ENCODE data around the gene SULT1A1.
A peak's percentile ranks its signal among the peaks of the same experiment; 100 is the strongest.
"Not testable (repeated sequence)": the region's sequence is repeated elsewhere in the genome, so short reads cannot be mapped to it uniquely, and the experiment has no call there.

SULT1A1 gene

DNA sequence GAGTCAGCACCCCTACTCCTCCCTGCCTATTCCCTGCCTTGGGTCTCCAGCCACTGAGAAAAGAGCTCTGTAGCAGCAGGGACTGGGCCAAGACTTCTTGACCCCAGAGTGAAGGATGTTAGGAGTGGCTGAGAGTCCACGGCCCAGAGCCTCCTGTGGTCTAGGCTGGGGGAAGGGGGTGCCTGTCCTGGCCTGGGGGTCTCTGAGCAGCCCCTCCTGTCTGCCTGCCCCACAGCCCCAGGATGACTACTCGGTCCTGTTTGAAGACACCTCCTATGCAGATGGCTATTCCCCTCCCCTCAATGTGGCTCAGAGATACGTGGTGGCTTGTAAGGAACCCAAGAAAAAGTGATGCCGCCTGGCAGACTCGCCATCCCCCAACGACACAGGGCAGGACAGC is 18.5 kb downstream of the SULT1A1 start:
- DNase-seq (ENCODE audit: low read depth) = no peak

DNA sequence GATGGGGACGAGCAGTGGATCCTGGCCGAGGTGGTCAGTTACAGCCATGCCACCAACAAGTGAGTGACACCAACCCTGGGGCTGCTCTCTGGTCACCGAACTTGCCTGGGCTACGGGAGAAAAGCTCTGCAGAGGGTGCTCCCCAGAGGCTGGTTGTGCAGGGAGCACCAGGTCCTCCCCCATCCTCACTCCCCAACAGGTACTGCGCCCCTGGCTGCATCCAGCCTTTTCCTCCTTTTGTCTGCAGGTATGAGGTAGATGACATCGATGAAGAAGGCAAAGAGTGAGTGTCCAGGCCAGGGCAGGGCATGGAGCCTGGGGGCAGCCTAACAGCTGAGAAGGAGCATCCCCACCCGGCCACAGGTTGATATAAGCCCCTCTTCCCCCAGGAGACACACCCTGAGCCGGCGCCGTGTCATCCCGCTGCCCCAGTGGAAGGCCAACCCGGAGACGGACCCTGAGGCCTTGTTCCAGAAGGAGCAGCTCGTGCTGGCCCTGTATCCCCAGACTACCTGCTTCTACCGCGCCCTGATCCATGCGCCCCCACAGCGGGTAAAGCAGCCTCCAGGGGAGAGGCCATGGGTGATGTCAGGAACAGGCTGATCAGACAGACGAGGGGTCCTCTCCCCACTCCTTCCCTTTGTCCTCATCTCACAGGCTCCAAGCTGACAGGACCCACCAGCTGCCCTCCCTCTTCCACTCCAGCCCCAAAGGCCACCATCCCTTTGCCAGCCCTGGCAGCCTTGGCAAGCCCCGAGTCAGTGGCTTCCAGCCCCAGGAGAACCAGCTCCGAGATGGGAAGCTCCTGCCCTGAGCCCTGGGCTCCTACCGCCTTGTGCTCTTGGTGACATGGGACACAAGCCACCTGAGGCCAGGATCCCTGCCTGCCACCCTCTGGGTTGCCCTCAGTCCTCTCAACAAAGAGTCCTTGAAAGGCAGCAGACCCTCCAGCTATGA is 19.2 kb downstream of the SULT1A1 start:
- no peak for DNase-seq (ENCODE audit: low read depth)

DNA sequence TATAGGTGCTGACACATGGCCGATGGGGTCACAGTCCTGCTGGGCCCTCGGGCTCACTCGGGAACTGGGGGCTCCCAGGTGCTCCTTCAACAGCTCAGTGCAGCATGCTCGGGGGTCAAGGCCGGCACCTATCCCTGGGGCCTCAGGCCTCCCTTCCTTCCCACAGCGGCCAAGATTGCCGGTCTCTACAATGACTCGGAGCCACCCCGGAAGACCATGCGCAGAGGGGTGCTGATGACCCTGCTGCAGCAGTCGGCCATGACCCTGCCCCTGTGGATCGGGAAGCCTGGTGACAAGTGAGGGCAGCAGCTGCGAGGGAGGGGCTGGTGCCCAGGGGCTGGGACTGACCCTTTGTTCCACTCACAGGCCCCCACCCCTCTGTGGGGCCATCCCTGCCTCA is 19.9 kb downstream of the SULT1A1 start:
- DNase-seq (ENCODE audit: low read depth) = no peak

DNA sequence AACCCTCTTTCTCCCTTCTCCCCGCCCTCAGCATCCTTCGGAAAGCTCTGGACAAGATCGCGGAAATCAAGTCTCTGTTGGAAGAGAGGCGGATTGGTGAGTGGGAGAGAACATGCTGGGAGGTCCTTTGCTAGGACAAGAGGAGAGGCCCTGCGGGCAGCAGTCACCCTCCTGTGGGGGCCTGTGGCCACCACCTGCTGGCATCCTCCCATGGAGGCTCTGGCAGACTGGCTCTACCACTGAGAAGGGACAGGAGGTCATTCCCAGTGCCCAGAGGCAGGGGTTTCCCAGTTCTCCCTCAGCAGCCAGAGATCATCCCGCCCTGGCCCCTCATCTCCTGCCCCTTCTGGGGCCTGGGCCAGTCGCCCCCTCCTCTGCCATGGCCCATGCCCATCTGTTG is 20.8 kb downstream of the SULT1A1 start:
- no peak for DNase-seq (ENCODE audit: low read depth)

DNA sequence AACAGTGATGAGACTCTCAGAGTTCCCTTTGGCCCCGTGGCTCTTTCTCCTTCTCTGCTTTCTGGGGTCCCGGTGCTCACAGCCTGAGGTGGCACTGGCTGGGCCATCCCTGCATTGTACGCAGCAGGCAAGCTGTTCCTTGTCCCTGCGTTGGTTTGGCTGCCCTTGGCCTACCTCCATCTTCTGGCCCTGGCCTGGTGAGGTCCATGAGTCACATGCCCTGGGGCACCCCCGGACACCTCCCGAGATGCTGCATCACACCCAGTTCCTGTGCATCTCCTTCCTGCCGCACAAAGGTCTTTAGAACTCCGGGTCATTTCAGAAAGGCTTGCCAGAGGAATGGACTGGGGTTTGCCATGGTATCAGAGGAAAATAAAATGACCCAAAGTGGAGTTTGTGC is 22.5 kb downstream of the SULT1A1 start:
- no peak for DNase-seq (ENCODE audit: low read depth)

DNA sequence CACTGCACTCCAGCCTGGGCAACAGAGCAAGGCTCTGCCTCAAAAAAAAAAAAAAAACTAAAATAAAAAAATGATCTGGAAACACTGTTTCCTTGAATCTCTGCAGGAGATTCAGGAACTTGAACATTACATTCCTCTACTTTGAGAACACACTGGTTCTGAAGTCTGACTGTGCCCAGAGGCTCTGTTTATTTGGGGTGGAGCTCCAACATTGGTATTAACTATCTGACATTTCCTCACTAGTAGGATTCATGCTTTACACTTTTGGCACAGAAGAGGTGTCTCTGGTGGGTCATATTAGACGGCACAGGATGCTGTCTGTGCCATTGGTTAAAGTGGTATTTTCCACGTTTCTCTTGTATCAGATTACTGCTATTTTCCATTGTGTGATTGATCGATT is 23.4 kb downstream of the SULT1A1 start:
- DNase-seq (ENCODE audit: low read depth) = no peak

DNA sequence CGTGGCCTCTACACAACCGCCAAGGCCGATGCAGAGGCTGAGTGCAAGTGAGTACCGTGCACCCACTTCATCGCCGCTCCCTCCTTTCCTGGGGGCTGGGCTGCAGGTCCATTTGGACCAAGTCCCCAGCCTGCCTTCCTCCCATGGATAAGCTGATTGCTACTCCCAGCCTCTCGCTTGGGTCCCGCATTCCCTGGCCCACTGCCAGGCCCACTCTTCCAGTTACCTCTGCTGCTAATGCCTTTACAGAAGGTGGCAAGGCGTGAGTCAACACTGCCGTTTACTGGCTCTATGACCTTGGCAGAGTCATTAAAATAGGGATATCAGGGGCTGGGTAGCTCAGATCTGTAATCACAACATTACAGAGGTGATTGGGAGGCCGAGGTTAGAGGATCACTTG is 24.2 kb downstream of the SULT1A1 start:
- no peak for DNase-seq (ENCODE audit: low read depth)

DNA sequence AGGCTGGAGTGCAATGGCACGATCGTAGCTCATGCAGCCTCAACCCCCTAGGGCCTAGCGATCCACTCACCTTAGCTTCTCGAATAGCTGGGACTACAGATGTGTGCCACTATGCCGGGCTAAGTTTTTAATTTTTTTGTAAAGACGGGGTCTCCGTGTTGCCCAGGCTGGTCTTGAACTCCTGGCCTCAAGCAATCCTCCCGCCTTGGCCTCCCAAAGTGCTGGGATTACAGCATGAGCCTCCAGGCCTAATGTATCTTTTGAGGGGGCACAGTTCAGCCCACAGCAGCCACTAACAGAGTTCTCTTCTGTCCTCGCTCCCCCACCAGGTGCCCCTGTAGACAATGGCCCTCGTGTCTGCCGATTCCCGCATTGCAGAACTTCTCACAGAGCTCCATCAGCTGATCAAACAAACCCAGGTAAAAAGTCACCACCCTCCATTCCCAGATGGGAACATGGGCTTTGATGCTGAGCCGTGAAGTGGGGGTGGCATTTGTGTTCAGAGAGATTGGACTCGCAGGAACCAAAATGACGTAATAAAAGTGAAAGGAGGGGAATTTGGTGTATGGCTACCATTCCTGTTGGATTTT is 29.0 kb downstream of the SULT1A1 start:
- no peak for DNase-seq (ENCODE audit: low read depth)

DNA sequence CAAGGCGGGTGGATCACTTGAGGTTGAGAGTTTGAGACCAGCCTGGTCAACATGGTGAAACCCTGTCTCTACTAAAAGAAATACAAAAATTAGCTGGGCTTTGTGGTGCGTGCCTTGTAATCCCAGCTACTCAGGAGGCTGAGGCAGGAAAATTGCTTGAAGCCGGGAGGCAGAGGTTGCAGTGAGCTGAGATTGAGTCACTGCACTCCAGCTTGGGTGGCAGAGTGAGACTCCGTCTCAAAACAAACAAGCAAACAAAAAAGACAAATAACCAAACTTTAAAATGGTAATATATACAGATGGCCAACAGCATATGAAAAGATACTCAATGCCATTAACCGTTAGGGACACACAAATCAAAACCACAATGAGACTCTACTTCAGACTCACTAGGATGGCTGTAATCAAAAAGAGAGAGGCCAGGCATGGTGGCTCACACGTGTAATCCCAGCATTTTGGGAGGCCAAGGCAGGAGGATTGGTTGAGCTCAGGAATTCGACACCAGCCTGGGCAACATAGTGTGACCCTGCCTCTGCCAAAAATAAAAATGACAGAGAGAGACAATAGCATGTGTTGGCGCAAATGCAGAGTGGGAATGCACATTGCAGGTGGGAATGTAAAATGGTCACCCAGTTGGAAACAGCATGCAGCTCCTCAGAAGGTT is 34.3 kb downstream of the SULT1A1 start:
- DNase-seq (ENCODE audit: low read depth) = no peak

DNA sequence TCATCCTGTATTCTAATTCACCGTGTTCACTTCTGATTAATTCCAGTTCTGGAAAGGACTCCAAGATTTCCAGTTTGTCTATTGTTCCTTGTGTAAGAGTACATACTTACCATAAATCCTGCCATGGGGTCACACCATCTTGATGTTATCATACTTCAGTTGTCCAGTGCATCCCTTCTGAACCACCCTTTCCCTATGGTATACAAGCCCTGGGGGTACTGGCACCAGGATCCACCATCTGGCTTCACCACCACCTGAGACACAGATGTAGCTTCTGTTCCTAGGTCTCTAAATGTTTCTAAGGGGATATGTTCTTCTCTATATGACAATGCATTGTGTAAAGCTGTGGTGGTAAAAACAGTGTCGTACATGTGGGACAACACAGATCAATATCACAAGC is 34.9 kb downstream of the SULT1A1 start:
- DNase-seq (ENCODE audit: low read depth) = no peak

DNA sequence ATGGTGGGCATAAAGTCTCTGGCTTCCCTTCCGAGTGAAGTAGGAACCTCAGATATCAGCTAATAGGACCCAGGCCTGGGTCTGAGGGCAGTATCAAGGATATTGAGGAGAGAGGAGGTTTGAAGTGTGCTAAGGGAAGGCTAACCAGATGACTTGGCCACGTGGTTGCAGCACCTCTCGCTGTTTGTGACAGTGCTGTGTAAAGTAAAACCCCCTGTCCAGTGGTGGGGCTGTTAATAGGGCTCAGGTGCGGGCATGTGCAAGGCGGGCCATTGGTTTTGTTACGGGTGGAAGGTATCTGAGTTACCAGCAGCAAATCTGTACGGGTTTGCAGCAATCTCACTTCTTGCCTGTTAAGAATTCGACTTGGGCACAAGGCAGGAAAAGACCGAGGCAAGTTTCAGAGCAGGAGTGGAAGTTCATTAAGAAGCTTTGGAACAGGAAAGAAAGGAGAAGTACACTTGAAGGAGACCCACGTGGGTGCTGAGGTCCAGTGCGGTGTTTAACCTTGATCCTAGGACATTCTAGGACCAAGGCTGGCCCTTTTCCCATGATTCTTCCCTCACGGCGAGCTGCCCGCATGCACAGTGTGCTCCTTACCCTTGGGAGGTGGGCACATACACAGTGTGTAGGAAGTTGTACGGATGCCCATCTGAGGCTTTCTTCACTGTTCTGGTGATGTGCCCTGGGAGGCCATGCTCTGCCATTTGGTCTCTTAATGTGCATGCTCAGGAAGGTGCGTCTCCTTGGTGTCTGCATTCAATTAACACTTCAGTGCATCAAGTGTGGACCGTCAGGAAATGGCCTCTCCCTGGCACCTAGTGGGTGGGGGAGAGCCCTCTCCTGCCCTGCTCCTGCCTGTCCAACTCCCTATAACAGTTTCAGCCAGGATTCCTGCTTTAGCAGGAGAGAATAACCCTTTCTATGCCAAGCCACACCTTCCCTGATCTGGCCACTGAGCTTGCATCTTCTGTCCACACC is 35.8 kb downstream of the SULT1A1 start:
- no peak for DNase-seq (ENCODE audit: low read depth)

DNA sequence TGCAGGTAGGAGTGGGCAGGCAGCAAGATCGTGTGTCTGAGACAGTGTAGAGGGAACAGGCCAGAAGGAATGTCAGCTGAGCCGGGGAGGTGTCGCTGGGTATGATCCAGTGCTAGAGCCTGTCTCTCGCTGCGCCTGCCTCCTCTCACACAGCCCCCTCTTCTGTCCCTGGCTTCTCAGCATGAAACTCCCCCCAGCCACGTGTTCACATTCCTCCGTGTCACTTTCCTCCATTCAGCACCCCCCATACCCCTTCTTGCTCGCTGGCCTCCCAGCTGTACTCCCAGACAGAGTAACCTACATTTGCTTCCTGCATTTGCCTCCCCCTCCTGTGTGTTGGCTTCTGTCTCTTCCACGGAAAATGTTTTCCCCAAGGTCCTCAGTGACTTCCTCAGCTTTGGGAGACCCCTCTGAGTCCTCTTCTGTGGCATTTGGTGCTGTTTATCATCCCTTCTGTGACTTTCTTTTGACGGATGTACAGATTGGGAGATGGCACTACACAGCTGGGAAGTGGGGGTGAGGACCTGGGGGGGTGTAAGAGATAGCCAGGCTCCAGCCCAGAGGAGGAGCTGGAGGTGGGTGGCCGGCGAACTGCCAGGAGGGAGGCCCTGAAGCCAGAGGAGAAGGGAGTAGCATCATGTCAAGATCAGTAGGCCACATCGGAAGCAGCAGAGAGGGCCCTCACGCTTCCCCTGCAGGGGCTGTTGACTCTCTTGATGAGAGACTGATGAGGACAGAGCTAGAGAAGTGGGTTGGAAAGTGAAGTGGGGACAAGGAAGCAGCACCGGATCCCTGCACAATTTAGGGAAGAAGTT is 36.9 kb downstream of the SULT1A1 start:
- peak; percentile 30 for DNase-seq (ENCODE audit: low read depth)

DNA sequence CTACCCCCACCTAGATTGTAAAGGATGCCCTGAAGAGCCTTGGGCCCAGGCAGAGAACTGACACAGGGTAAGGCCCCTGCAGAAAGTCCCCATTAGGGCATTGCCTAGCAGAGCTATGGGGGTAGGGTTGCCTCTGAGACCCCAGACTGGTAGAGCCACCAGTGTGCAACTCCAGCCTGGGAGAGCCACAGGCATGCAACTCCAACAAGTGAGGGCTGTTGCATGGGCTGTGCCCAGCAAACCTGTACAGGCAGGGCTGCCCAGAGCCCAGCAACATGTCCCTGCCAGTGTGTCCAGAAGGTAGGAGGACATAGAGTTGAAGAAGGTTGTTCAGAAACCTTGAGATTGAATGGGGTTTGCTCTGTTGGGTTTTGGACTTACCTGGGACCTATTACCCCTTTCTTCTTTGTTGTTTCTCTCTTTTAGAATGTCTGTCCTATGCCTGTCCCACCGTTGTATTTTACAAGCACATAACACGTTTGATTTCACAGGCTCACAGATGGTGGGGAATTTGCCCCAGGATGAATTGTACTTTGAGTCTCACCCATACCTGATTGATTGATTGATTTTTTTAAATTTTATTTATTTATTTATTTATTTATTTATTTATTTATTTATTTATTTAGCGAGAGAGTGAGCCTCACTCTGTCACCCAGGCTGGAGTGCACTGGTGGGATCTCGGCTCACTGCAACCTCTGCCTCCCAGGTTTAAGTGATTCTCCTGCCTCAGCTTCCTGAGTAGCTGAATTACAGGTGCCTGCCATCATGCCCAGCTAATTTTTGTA is 39.7 kb downstream of the SULT1A1 start:
- DNase-seq (ENCODE audit: low read depth) = no peak

DNA sequence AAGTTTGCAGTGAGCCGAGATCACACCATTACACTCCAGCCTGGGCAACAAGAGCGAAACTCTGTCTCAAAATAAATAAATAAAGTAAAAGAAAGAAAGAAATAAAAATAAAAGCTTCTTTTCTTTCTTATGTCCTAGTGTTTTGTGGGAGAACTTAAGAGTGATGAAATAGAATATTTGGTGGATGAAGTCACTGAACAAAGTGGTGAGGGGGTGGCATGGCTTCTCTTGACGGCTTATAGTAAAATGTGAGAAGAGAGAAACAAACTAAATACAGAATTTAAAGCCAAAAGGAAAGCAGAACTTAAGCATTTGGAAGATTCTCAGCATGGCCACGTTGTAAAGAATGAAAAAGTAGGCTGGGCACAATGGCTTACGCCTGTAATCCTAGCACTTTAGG is 40.8 kb downstream of the SULT1A1 start:
- peak; percentile 85 for DNase-seq (ENCODE audit: low read depth)

DNA sequence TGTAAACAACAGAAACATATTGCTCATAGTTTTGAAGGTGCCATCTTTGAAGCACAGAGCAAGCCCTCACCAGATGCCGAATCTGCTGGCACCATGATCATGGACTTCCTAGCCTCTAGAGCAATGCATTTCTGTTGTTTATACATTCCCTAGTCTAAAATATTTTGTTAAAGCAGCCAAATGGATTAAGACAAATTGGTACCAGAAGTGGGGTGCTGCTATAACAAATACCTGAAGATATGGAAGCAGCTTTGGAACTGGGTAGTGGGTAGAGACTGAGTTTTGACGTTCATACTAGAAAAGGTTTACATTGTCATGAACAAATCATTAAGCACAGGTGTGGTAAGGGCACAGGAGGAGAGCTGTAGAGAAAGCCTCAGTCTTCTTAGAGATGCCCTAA is 42.6 kb downstream of the SULT1A1 start:
- DNase-seq (ENCODE audit: low read depth) = no peak

DNA sequence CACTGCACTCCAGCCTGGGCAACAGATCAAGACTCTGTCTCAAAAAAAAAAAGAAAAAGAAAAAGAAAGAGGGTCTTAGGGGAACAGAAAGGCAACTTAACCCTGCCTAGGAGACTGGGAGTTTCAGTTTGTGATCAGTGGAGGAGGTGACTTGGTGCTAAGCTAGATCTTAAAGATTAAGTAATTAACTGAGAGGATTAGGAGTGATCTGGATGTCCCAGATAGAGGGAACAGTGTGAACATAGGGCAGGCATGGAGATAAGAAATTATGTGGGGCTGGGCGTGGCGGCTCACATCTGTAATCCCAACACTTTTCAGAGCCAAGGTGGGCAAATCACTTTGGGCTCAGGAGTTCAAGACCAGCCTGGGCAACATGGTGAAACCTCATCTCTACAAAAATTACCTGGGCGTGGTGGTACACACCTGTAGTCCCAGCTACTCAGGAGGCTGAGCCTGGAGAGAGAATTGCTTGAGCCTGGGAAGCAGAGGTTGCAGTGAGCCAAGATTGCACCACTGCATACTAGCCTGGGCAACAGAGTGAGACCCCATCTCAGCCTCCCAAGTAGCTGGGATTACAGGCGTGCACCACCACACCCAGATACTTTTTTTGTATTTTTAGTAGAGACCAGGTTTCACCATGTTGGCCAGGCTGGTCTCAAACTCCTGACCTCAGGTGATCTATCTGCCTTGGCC is 43.5 kb downstream of the SULT1A1 start:
- not testable (repeated sequence) for DNase-seq (ENCODE audit: low read depth)

DNA sequence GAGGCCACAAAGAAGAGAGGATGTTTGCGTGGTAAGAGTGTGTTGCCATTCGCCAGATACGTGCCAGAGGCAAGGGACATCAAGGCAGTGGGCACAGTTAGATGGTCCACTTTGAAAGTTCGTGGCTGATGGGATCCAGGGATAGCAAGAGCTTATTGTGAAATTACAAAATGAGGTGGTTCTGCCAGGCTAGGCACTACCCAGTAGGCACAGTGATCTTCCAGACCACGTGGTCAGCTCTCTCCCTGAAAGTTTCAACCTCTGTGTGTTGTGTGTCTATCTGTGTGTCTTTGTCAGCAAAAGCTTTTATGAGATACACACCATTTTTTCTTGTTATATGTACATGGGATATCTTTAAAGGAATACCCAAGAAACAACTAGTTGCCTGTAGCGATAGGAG is 46.6 kb downstream of the SULT1A1 start:
- DNase-seq (ENCODE audit: low read depth) = no peak

DNA sequence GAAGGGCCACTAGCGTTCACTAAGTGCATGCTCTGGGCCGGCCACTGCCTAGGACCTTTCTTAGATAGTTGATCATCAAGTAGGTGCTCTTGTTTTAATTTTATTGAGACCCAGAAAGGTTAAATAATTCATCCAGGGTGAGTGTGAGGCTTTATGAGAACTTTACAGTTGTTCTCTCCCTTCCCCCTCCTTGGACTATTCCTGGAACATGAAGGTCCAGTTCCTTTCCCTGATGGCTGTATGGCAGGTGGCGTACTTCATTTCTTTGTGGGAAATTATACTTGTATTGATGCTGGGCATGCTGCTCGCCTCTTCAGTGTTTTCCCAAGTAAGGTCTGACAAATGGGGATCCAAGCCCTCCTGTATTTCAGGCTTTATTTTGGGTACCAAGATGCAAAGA is 47.6 kb downstream of the SULT1A1 start:
- no peak for DNase-seq (ENCODE audit: low read depth)

DNA sequence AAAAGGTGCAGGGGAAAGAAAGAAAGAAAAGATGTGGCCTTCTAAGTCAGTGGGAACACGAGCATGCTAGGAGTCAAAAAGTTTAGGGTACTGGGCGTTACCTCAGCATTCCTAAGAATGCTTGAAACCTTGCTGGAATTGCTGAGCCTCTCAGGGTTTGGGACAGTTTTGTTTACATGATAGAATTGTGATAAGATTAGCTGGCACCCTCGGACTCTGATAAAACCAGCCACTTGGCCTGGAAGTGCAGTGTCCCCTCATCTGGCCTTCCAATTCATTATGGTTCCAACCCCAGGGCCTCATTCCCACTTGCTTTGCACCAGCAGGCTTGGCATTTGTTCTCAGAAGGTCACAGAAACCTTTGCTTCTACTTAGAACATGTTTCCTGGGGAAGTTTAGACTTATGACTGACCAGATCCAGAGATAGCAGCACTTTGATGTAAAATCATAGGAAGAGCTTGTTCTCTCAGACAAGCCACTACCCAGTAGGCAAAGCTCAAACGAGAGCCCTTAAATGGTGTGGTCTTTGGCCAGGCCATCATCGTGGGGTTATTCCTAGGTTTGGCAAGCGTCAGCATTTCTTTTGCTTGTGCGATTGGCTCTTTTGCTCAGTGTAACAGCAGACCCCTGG is 48.2 kb downstream of the SULT1A1 start:
- no peak for DNase-seq (ENCODE audit: low read depth)
